MM.1S (cell line): Measurements from ENCODE around the gene UBXN7.

Experiments used
- DNase-seq: peaks from one replicate; pipeline ENCODE4 v3.0.0-alpha.2; 2015
- H2AFZ ChIP-seq: fragments of 300-600 bp; sonication (generic); 2 replicates; pipeline ENCODE4 v1.6.0; 2016; ENCODE audit warnings: antibody characterized with exemption, low read length
- H3F3A ChIP-seq: fragments of 300-600 bp; sonication (generic); 2 replicates; pipeline ENCODE4 v1.6.1; 2016; ENCODE audit warnings: mild to moderate bottlenecking, antibody characterized with exemption, low read length, moderate library complexity, mixed read lengths; ENCODE audit not compliant: insufficient read depth
- H3K27ac ChIP-seq: fragments of 300-600 bp; sonication (generic); 2 replicates; pipeline ENCODE4 v1.5.1; 2016; ENCODE audit warnings: mild to moderate bottlenecking, low read length
- H3K27me3 ChIP-seq: fragments of 300-600 bp; sonication (generic); replicated peaks from 2 replicates; pipeline ENCODE4 v1.6.0; 2016; ENCODE audit warnings: low read length; ENCODE audit not compliant: insufficient read depth
- H3K36me3 ChIP-seq: fragments of 300-600 bp; sonication (generic); replicated peaks from 2 replicates; pipeline ENCODE4 v1.6.1; 2016; ENCODE audit warnings: mild to moderate bottlenecking, low read length, mixed read lengths; ENCODE audit not compliant: insufficient read depth
- H3K4me1 ChIP-seq: fragments of 300-600 bp; sonication (generic); 2 replicates; pipeline ENCODE4 v1.6.1; 2016; ENCODE audit warnings: low read length, mixed read lengths
- H3K4me2 ChIP-seq: fragments of 300-600 bp; sonication (generic); 2 replicates; pipeline ENCODE4 v1.6.0; 2016; ENCODE audit warnings: low read depth, low read length
- H3K4me3 ChIP-seq: fragments of 300-600 bp; sonication (generic); 2 replicates; pipeline ENCODE4 v1.5.1; 2016; ENCODE audit warnings: low read length, mixed read lengths
- H3K79me2 ChIP-seq: fragments of 300-600 bp; sonication (generic); 2 replicates; pipeline ENCODE4 v1.6.1; 2016; ENCODE audit warnings: mixed run types, low read length, mixed read lengths
- H3K9ac ChIP-seq: fragments of 300-600 bp; sonication (generic); 2 replicates; pipeline ENCODE4 v1.6.1; 2016; ENCODE audit warnings: low read length, mixed read lengths
- H3K9me2 ChIP-seq: fragments of 300-600 bp; sonication (generic); replicated peaks from 2 replicates; pipeline ENCODE4 v1.6.1; 2016; ENCODE audit warnings: mild to moderate bottlenecking, low read length, mixed read lengths; ENCODE audit not compliant: insufficient read depth
- H3K9me3 ChIP-seq: fragments of 300-600 bp; sonication (generic); replicated peaks from 2 replicates; pipeline ENCODE4 v1.6.1; 2016; ENCODE audit warnings: mild to moderate bottlenecking, low read length, mixed read lengths; ENCODE audit not compliant: insufficient read depth
- H4K20me1 ChIP-seq: fragments of 300-600 bp; sonication (generic); 2 replicates; pipeline ENCODE4 v1.6.1; 2016; ENCODE audit warnings: mild to moderate bottlenecking, low read length, moderate library complexity, mixed read lengths; ENCODE audit not compliant: insufficient read depth
- EZH2 ChIP-seq: fragments of 300-600 bp; sonication (generic); optimal IDR thresholded peaks from 2 replicates; pipeline ENCODE3; 2017; ENCODE audit warnings: low read depth, mild to moderate bottlenecking, antibody characterized with exemption, low read length, mixed read lengths
- EZH2phosphoT487 ChIP-seq: fragments of 300-600 bp; sonication (generic); IDR thresholded peaks from 2 replicates; pipeline ENCODE4 v1.6.1; 2018; ENCODE audit warnings: antibody characterized with exemption, low read length
- TF ChIP-seq, protein P1 (sequence below): fragments of 300-600 bp; sonication (generic); IDR thresholded peaks from 2 replicates; pipeline ENCODE4 v1.5.1; 2016; ENCODE audit warnings: antibody characterized with exemption, low read length, mixed read lengths

UBXN7 gene

DNA sequence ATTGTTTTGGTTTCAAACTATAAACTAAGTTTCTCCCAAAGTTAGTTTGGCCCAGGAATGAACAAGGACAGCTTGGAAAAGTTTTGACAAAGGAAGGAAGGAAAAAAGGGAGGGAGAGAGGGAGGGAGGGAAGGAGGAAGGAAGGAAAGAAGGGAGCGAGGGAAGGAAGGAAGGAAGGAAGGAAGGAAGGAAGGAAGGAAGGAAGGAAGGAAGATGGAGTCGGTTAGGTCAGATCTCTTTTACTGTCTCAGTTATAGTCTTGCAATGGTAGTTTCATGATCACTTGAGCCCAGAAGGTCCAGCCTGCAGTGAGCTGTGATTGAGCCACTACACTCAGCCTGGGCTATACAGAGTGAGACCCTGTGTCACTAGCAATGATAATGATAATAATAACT is 12.3 kb upstream of the UBXN7 start:
- H3K4me1 ChIP-seq, result no peaks in the 10 kb centered on the region
- H3K27me3 ChIP-seq, result no peaks in the 10 kb centered on the region
- no peak overlapping the region for H3K4me3 ChIP-seq
- no peak overlapping the region for H2AFZ ChIP-seq
- no peak for DNase-seq
- no peaks in the 10 kb centered on the region for H4K20me1 ChIP-seq
- H3K4me2 ChIP-seq, result no peak overlapping the region
- TF ChIP-seq EZH2, result no peak
- TF ChIP-seq, protein P1, sequence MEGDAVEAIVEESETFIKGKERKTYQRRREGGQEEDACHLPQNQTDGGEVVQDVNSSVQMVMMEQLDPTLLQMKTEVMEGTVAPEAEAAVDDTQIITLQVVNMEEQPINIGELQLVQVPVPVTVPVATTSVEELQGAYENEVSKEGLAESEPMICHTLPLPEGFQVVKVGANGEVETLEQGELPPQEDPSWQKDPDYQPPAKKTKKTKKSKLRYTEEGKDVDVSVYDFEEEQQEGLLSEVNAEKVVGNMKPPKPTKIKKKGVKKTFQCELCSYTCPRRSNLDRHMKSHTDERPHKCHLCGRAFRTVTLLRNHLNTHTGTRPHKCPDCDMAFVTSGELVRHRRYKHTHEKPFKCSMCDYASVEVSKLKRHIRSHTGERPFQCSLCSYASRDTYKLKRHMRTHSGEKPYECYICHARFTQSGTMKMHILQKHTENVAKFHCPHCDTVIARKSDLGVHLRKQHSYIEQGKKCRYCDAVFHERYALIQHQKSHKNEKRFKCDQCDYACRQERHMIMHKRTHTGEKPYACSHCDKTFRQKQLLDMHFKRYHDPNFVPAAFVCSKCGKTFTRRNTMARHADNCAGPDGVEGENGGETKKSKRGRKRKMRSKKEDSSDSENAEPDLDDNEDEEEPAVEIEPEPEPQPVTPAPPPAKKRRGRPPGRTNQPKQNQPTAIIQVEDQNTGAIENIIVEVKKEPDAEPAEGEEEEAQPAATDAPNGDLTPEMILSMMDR, result no peak
- TF ChIP-seq EZH2phosphoT487, result no peak
- no peaks in the 10 kb centered on the region for H3K9me3 ChIP-seq
- no peaks in the 10 kb centered on the region for H3K36me3 ChIP-seq
- no peak overlapping the region for H3K27ac ChIP-seq
- H3K79me2 ChIP-seq, result no peaks in the 10 kb centered on the region
- no peaks in the 10 kb centered on the region for H3K9me2 ChIP-seq
- no peak overlapping the region for H3K9ac ChIP-seq
- H3F3A ChIP-seq, result no peaks in the 10 kb centered on the region

DNA sequence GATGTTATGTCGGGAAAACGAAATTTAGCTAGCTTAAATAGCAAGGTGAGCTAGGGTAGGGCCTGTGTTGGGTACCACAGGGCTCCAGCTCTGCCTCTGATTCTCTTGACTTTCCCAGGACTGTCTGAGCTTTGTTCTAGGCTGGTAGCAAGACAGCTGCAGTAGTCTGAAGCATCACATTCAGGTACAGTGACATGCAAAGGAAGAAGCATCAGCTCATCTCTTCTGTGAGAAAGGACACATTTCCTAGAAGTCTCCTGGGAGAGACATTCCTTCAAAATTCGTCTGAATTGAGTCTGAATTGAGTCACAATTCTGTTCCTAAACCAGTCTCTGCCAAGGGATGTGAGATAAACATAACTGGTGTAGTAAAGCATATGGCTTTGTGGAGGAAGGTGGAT is 8.5 kb upstream of the UBXN7 start:
- TF ChIP-seq, protein P1, result no peak
- Histone ChIP-seq H3K9ac (no peak overlapping the region), H3K9me3 (no peaks in the 10 kb centered on the region), H3K4me3 (no peak overlapping the region), H3K27me3 (no peaks in the 10 kb centered on the region), H2AFZ (no peak overlapping the region), H4K20me1 (no peaks in the 10 kb centered on the region), H3K79me2 (no peaks in the 10 kb centered on the region), H3F3A (no peaks in the 10 kb centered on the region), H3K4me1 (no peaks in the 10 kb centered on the region), H3K9me2 (no peaks in the 10 kb centered on the region), H3K27ac (no peak overlapping the region), H3K4me2 (no peak overlapping the region), H3K36me3 (no peaks in the 10 kb centered on the region)
- no peak for DNase-seq

DNA sequence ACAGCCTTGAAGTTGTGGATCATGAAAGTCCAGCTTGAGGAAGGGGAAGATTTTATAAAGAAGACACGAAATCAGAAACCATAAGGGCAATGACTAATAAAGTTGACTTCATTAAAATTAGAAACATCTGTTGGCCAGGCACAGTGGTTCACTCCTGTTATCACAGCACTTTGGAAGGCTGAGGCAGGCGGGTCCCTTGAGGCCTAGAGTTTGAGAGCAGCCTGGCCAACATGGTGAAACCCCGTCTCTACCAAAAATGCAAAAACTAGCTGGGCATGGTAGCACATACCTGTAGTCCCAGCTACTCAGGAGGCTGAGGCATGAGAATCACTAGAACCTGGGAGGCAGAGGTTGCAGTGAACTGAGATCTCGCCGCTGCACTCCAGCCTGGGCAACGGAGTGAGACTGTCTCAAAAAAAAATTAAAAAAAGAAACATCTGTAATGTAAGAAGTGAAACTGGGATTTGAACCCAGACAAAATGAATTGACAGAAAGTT is 7.9 kb upstream of the UBXN7 start:
- no peaks in the 10 kb centered on the region for H3K27me3 ChIP-seq
- no peaks in the 10 kb centered on the region for H3K9me2 ChIP-seq
- H3K4me1 ChIP-seq, result no peaks in the 10 kb centered on the region
- H3K36me3 ChIP-seq, result no peaks in the 10 kb centered on the region
- H2AFZ ChIP-seq, result no peak overlapping the region
- no peaks in the 10 kb centered on the region for H4K20me1 ChIP-seq
- no peaks in the 10 kb centered on the region for H3K9me3 ChIP-seq
- H3K9ac ChIP-seq, result no peak overlapping the region
- DNase-seq, result no peak
- H3K79me2 ChIP-seq, result no peaks in the 10 kb centered on the region
- no peak overlapping the region for H3K4me2 ChIP-seq
- H3F3A ChIP-seq, result no peaks in the 10 kb centered on the region
- H3K27ac ChIP-seq, result no peak overlapping the region
- TF ChIP-seq, protein P1, result no peak
- TF ChIP-seq EZH2, result no peak
- no peak for TF ChIP-seq EZH2phosphoT487
- no peak overlapping the region for H3K4me3 ChIP-seq
